ENCODE measurements around the gene GPR101. TPM values are rescaled to one million over a fixed set of nuclear protein-coding genes. Genes with fewer than 3 reads are reported as not detected.
"Not testable (repeated sequence)": the region's sequence is repeated elsewhere in the genome, so short reads cannot be mapped to it uniquely, and the experiment has no call there.

Gene GPR101
- total and polyA plus RNA-seq, 5 donors = not detected

DNA sequence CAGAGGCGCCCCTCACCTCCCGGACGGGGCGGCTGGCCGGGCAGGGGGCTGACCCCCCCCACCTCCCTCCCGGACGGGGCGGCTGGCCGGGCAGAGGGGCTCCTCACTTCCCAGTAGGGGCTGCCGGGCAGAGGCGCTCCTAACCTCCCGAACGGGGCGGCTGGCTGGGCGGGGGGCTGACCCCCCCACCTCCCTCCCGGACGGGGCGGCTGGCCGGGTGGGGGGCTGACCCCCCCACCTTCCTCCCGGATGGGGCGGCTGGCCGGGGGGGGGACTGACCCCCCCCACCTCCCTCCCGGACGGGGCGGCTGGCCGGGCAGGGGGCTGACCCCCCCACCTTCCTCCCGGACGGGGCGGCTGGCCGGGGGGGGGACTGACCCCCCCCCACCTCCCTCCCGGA is 33.6 kb downstream of the GPR101 start:
- ATAC-seq; H3K9me3 ChIP-seq (ENCODE audit: control insufficient read depth, low read length); H3K4me1 ChIP-seq (ENCODE audit: control insufficient read depth, insufficient read depth, low read length); intact Hi-C loops (cut with DNase I); H3K27me3 ChIP-seq (ENCODE audit: control insufficient read depth, insufficient read depth); H3K27ac ChIP-seq (ENCODE audit: low read length); H3K4me3 ChIP-seq (ENCODE audit: low read length): not testable (repeated sequence)
- 96% methylated on average over 19 of the region's 31 CpGs for WGBS
- peak in 1 of 3 donors; percentile 59 for DNase-seq

DNA sequence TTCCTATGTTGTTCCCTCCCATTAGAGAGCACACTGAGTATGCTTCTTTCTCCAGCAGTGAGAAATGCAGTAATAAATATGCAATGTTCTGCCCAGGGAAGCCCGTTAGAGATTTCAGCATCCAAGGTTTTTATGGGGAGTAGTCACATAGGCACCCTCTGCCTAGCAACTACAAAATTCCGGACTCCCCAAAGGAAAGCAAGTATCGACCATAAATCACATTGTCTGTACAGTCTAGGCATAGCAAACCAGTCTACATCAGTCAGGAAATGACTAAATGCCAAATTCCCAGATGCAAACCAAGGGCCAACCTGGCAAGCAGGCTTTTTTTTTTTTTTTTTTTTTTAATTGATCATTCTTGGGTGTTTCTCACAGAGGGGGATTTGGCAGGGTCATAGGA is 34.8 kb downstream of the GPR101 start:
- Histone ChIP-seq H3K4me1 (ENCODE audit: control insufficient read depth, insufficient read depth, low read length) (no peaks in the 10 kb centered on the region), H3K9me3 (ENCODE audit: control insufficient read depth, low read length) (no peaks in the 10 kb centered on the region), H3K4me3 (ENCODE audit: low read length) (no peak overlapping the region), H3K27me3 (ENCODE audit: control insufficient read depth, insufficient read depth) (no peaks in the 10 kb centered on the region), H3K27ac (ENCODE audit: low read length) (no peak overlapping the region)
- ATAC-seq = no peak
- 47% methylated on average over 3 of the region's 3 CpGs for WGBS
- no peak for DNase-seq
- intact Hi-C loops (cut with DNase I) = no loop called here

Other genes with a start within 250 kb of the GPR101 start
- gene RBMX, start 153.3 kb downstream of the GPR101 start, total RNA-seq = 100 to 1,000 TPM in 2 of 4 donors, 10 to 100 TPM in 2; 88.4 to 123 (median 107) TPM
- gene RBMX, start 153.3 kb downstream of the GPR101 start, polyA plus RNA-seq = 89.3 TPM

Measured in right cardiac atrium (tissue), 5 donors.